Vagina (tissue), 2 donors: Measurements from ENCODE around the gene TWF2. TPM values are rescaled to one million over a fixed set of nuclear protein-coding genes. Genes with fewer than 3 reads are reported as not detected.

ENCODE experiments used
- DNase-seq, 2 donors: peaks; one replicate each; pipeline ENCODE4 v3.0.0-alpha.2; 2017; ENCODE audit errors: extremely low spot score in 2 of 2
- H3K27ac ChIP-seq: fragments of 200-600 bp; sonication (generic); one replicate; pipeline ENCODE4 v1.5.1; 2019
- H3K27me3 ChIP-seq: fragments of 200-600 bp; sonication (generic); one replicate; pipeline ENCODE4 v1.5.1; 2019
- H3K36me3 ChIP-seq, 2 donors: fragments of 200-600 bp; sonication (generic); one replicate each; pipeline ENCODE4 v1.5.1; 2017 to 2019
- H3K4me1 ChIP-seq: fragments of 200-600 bp; sonication (generic); one replicate; pipeline ENCODE4 v1.5.1; 2019
- H3K4me3 ChIP-seq, 2 donors: fragments of 200-600 bp; sonication (generic); 1 replicate in 1 of 2; 2 replicates in 1 of 2; pipeline ENCODE4 v1.5.1; 2016 to 2019
- H3K9me3 ChIP-seq: fragments of 200-600 bp; sonication (generic); one replicate; pipeline ENCODE4 v1.5.1; 2019
- POLR2A ChIP-seq, 2 donors: fragments of 450-650 bp; IDR thresholded peaks; one replicate each; pipeline ENCODE4 v1.6.1; 2017; ENCODE audit warnings: antibody characterized with exemption in 2 of 2, mild to moderate bottlenecking in 2 of 2, moderate library complexity in 2 of 2
- POLR2AphosphoS5 ChIP-seq, 2 donors: sonication (generic); formaldehyde crosslinking; IDR thresholded peaks; one replicate each; pipeline ENCODE4 v1.9.0; 2017; ENCODE audit warnings: antibody characterized with exemption in 2 of 2, mild to moderate bottlenecking in 2 of 2, low read depth in 1 of 2; ENCODE audit not compliant: insufficient read depth in 1 of 2
- intact Hi-C: fragments of 100-400 bp; cut with DNase I; formaldehyde crosslinking; loops from one replicate; pipeline ENCODE4 v1.15.1; 2023
- total RNA-seq: library from RNA; depleted of rRNA; stranded (reverse); fragments of >200 nt; gene quantifications from one replicate; pipeline ENCODE4 v1.2.3, GENCODE V29; 2016
- TF ChIP-seq, protein P1 (sequence below), 3 experiments: fragments of 450-650 bp in 2 of 3; fragments of 200-600 bp in 1 of 3; sonication (generic) in 1 of 3; IDR thresholded peaks; one replicate each; pipeline ENCODE4 v1.5.1; 2017 to 2019; ENCODE audit warnings: antibody characterized with exemption in 3 of 3, mild to moderate bottlenecking in 2 of 3, moderate library complexity in 2 of 3

The TWF2 gene
- total RNA-seq, 1 donor from 2014 or later, result 93.8 TPM

DNA sequence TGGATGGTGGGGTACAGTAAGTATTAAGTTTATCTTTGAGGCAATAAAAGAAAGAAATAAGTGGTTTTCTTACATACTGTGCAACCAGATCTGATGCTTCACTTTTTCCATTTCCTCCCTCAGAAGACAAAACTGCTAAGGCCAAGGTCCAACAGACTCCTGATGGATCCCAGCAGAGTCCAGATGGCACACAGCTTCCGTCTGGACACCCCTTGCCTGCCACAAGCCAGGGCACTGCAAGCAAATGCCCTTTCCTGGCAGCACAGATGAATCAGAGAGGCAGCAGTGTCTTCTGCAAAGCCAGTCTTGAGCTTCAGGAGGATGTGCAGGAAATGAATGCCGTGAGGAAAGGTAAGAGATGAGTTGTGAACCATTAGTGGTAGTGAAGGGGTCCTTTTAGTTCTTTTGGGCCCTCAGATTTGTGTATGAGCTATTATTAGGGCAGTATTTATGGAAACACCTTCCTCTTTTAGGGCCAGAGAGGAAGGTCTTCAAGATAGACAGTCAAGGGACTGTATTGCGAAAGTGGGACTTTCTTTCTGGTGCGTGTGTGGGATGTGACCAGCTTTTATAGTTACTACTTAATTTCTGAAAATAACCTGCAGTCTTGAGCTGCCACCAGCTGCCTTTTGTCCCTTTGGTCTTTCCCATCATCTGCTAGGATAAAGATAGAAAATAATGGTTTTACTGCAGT is 36.4 kb downstream of the TWF2 start:
- Histone ChIP-seq H3K27ac (no peak overlapping the region), H3K4me3 (no peak overlapping the region)

DNA sequence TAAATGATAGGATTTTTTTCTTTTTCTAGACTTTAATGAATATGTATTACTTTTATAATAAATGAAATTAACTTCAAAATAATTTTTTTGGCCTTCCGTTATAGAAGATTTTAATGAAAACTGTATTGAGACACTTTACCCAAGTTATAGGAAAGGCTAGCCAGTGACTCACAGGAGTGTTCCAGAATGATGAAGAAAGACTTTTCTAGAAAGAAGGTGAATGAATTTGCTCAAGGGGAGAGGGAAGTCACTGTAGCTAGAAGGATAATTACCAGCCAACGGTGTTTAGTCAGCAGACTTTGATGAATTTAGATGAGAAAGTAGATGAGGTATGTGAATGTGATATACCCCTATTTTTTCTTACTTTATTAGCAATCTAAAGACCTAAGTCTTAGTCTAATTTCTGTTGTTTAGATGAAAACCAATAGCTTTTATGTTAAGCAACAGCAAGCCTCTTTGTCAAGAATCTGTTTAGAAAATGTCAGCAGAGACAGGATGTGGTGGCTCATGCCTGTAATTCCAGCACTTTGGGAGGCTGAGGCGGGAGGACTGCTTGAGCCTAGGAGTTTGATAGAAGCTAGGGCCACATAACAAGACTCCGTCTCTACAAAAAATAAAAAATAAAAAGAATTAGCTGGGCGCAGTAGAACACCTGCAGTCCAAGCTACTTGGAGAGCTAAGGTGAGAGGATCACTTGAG is 37.8 kb downstream of the TWF2 start:
- H3K27ac ChIP-seq, result no peak overlapping the region
- DNase-seq, result no peak
- TF ChIP-seq, protein P1, sequence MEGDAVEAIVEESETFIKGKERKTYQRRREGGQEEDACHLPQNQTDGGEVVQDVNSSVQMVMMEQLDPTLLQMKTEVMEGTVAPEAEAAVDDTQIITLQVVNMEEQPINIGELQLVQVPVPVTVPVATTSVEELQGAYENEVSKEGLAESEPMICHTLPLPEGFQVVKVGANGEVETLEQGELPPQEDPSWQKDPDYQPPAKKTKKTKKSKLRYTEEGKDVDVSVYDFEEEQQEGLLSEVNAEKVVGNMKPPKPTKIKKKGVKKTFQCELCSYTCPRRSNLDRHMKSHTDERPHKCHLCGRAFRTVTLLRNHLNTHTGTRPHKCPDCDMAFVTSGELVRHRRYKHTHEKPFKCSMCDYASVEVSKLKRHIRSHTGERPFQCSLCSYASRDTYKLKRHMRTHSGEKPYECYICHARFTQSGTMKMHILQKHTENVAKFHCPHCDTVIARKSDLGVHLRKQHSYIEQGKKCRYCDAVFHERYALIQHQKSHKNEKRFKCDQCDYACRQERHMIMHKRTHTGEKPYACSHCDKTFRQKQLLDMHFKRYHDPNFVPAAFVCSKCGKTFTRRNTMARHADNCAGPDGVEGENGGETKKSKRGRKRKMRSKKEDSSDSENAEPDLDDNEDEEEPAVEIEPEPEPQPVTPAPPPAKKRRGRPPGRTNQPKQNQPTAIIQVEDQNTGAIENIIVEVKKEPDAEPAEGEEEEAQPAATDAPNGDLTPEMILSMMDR (IDR thresholded peaks at IDR 0.05), result no peak
- TF ChIP-seq POLR2AphosphoS5 (IDR thresholded peaks at IDR 0.05; ENCODE audit: insufficient read depth in 1 of 2, low read depth in 1 of 2) (no peak), POLR2A (IDR thresholded peaks at IDR 0.05) (no peak)

More for the DNA sequence above, 36.4 kb downstream of the TWF2 start:
- H3K36me3 ChIP-seq, result peaks cover 0 to 59% of the 10 kb centered on the region in 2 donors
- DNase-seq, result no peak
- no peaks in the 10 kb centered on the region for H3K27me3 ChIP-seq
- H3K9me3 ChIP-seq, result no peaks in the 10 kb centered on the region
- TF ChIP-seq, protein P1 (IDR thresholded peaks at IDR 0.05), result no peak
- TF ChIP-seq POLR2A (IDR thresholded peaks at IDR 0.05) (no peak), POLR2AphosphoS5 (IDR thresholded peaks at IDR 0.05; ENCODE audit: insufficient read depth in 1 of 2, low read depth in 1 of 2) (no peak)
- peaks cover 25% of the 10 kb centered on the region for H3K4me1 ChIP-seq
- intact Hi-C loops, result no loop called here

DNA sequence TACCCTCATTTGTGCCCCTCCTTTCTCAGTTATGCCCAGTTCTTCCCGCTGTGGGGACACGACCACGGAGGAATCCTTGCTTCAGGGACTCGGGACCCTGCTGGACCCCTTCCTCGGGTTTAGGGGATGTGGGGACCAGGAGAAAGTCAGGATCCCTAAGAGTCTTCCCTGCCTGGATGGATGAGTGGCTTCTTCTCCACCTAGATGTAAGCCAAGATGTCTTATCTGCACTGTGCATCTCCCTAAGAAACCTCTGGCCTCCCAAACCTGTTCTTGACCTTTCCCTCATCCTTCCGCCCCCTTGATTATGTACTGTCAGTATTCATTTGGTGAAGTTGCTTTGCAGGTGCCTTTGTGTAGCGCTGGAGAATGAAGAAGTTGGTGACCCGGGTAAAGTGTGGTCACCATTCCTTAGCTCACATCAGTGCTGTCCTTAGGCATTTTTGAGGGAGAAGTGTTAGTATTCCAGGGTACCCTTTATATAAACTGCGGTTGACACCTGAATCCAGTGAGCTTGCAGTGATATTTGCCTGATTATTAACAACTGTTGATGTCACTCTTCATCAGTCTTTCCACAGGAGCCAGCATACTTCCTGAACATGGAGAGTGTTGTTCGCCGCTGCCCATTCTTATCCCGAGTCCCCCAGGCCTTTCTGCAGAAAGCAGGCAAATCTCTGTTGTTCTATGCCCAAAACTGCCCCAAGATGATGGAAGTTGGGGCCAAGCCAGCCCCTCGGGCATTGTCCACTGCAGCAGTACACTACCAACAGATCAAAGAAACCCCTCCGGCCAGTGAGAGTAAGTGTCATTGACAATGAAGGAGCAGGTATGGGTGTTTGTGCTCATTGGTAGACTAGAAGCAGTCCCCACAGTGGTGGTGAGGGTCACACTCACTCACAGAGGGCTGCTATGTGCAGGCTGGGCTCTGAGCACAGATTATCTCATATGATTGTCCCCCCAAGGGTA is 40.0 kb downstream of the TWF2 start:
- no peak for DNase-seq
- intact Hi-C loops, result no loop called here
- Histone ChIP-seq H3K4me1 (peaks cover 54% of the 10 kb centered on the region), H3K4me3 (peak overlapping the region; percentile 91 to 95), H3K36me3 (peaks cover 0 to 27% of the 10 kb centered on the region in 2 donors), H3K9me3 (no peaks in the 10 kb centered on the region), H3K27me3 (no peaks in the 10 kb centered on the region), H3K27ac (peak overlapping the region; percentile 80)
- TF ChIP-seq POLR2A (IDR thresholded peaks at IDR 0.05) (no peak), POLR2AphosphoS5 (IDR thresholded peaks at IDR 0.05; ENCODE audit: insufficient read depth in 1 of 2, low read depth in 1 of 2) (no peak)
- TF ChIP-seq, protein P1 (IDR thresholded peaks at IDR 0.05), result no peak

More for the DNA sequence above, 37.8 kb downstream of the TWF2 start:
- H3K9me3 ChIP-seq, result no peaks in the 10 kb centered on the region
- peaks cover 0 to 45% of the 10 kb centered on the region in 2 donors for H3K36me3 ChIP-seq
- intact Hi-C loops, result no loop called here
- H3K4me3 ChIP-seq, result no peak overlapping the region
- H3K4me1 ChIP-seq, result peaks cover 39% of the 10 kb centered on the region
- H3K27me3 ChIP-seq, result no peaks in the 10 kb centered on the region

DNA sequence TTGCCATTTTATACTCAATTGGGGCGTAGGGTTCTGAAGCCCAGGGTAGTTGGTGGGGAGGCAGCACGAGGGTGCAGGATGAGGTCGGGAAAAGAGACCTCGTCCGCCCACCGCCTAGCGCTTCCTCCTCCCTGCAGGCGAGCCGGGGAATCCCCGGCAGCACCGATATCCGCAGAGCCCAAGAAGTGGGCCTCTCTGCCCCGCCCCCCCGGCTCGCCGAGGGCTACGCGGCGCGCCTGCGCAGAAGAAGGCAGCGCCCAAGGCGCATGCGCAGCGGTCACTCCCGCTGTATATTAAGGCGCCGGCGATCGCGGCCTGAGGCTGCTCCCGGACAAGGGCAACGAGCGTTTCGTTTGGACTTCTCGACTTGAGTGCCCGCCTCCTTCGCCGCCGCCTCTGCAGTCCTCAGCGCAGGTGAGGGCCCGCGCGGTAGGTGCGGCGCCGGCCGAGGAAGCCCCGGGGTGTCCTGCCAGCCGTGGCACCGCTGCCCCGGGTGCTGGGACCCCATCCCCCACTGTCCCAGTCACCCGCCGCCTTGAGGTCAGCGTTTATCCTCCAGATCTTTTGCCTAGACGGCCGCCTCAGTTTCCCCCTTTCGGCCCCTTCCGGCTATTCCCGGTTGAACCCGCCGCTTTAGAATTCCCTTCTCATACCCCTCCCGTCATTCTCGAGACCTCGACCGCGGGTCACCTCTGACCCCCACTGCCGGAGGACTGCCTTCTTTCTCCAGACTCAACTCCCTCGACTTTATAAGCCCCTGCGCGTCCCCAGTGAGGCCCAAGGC is 40.9 kb downstream of the TWF2 start, which contains the start of gene ALAS1:
TSS of gene ALAS1 (plus strand) at position 319 of the 784 bp plus-strand sequence. CDS start 1,082 bp downstream, outside the sequence.
- peak within 1 kb of the TSS; percentile 80 for H3K27ac ChIP-seq
- H3K36me3 ChIP-seq, result peaks cover 0 to 20% of the 10 kb centered on the region in 2 donors
- intact Hi-C loops, result no loop called here
- no peak for DNase-seq
- H3K9me3 ChIP-seq, result no peaks in the 10 kb centered on the region
- H3K4me1 ChIP-seq, result peaks cover 54% of the 10 kb centered on the region
- H3K4me3 ChIP-seq, result peak within 1 kb of the TSS; percentile 91 to 95
- TF ChIP-seq POLR2AphosphoS5 (IDR thresholded peaks at IDR 0.05; ENCODE audit: insufficient read depth in 1 of 2, low read depth in 1 of 2) (peak; percentile 94 to 97), POLR2A (IDR thresholded peaks at IDR 0.05) (peak in 1 of 2 donors; percentile 78)
- TF ChIP-seq, protein P1 (IDR thresholded peaks at IDR 0.05), result peak in 1 of 3 experiments; percentile 13
- H3K27me3 ChIP-seq, result no peaks in the 10 kb centered on the region
